ENCODE measurements around the gene MAB21L3. TPM values are rescaled to one million over a fixed set of nuclear protein-coding genes. Genes with fewer than 3 reads are reported as not detected.

The MAB21L3 gene
- total RNA-seq (2021) (2.7 and 4.8 TPM in 2 replicates), Bru-seq, nascent RNA (percentile 54 among the genes with signal in this experiment), BruChase-seq, experiment 1, labeled RNA remaining after a 2-hour chase (percentile 45 among the genes with signal in this experiment), BruChase-seq, experiment 2, labeled RNA remaining after a 6-hour chase (percentile 50 among the genes with signal in this experiment)
- long read RNA-seq, partial matches to known transcripts = 0 of 1 reads
- long read RNA-seq, other reads (novel, unspliced or antisense) = 1 of 1 reads

GRCh38 chr1:116110567-116111523 is at the start of gene MAB21L3:
Gene MAB21L3 (plus strand): TSS chr1:116111399. CDS start chr1:116112616, 1,217 bp downstream.
- H3K4me1 ChIP-seq (ENCODE audit: insufficient read depth, low read length, poor library complexity, severe bottlenecking) = peaks cover 35% of the 10 kb centered on the region
- BruUV-seq (replicated peaks) = no TSS peak
- DNase-seq (ENCODE audit: low spot score) = no peak
- ChIA-PET CTCF (interaction anchor here (0.6 to 1.1 kb wide), 3 partner anchors 28 to 438 kb away, joined by 3 to 4 read pairs (median 4); no protein-coding TSS in a partner anchor), POLR2A (ENCODE audit: low non-redundant PET) (interaction anchor here (0.6 kb wide), 1 partner anchor 25 kb away, joined by 5 read pairs; no protein-coding TSS in a partner anchor)
- H3K9me3 ChIP-seq (ENCODE audit: low read depth, low read length, poor library complexity, severe bottlenecking) = no peaks in the 10 kb centered on the region
- H3K36me3 ChIP-seq (ENCODE audit: insufficient read depth, low read length, poor library complexity, severe bottlenecking) = no peaks in the 10 kb centered on the region
- peak within 1 kb of the TSS; percentile 43 for H3K27ac ChIP-seq (ENCODE audit: low read depth, low read length, poor library complexity, severe bottlenecking)
- intact Hi-C loops (cut with micrococcal nuclease; ENCODE audit: unreplicated experiment) = no loop called here
- H3K4me3 ChIP-seq (ENCODE audit: low read depth, low read length, poor library complexity, severe bottlenecking) = no peak within 1 kb of the TSS
- no peaks in the 10 kb centered on the region for H3K27me3 ChIP-seq (replicated peaks; ENCODE audit: insufficient read depth, low read depth, low read length, poor library complexity)
- TF ChIP-seq EZH2 (IDR thresholded peaks at IDR 0.05; ENCODE audit: borderline replicate concordance, low read depth, low read length, poor library complexity, severe bottlenecking) = no peak
- TF ChIP-seq, protein P1, sequence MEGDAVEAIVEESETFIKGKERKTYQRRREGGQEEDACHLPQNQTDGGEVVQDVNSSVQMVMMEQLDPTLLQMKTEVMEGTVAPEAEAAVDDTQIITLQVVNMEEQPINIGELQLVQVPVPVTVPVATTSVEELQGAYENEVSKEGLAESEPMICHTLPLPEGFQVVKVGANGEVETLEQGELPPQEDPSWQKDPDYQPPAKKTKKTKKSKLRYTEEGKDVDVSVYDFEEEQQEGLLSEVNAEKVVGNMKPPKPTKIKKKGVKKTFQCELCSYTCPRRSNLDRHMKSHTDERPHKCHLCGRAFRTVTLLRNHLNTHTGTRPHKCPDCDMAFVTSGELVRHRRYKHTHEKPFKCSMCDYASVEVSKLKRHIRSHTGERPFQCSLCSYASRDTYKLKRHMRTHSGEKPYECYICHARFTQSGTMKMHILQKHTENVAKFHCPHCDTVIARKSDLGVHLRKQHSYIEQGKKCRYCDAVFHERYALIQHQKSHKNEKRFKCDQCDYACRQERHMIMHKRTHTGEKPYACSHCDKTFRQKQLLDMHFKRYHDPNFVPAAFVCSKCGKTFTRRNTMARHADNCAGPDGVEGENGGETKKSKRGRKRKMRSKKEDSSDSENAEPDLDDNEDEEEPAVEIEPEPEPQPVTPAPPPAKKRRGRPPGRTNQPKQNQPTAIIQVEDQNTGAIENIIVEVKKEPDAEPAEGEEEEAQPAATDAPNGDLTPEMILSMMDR (conservative IDR thresholded peaks at IDR 0.05; ENCODE audit: low read depth, low read length) = no peak

- no peak overlapping the region for H3K27ac ChIP-seq (ENCODE audit: low read depth, low read length, poor library complexity, severe bottlenecking)
- H3K36me3 ChIP-seq (ENCODE audit: insufficient read depth, low read length, poor library complexity, severe bottlenecking) = no peaks in the 10 kb centered on the region
- no peak for TF ChIP-seq EZH2 (IDR thresholded peaks at IDR 0.05; ENCODE audit: borderline replicate concordance, low read depth, low read length, poor library complexity, severe bottlenecking)
- TF ChIP-seq, protein P1 (conservative IDR thresholded peaks at IDR 0.05; ENCODE audit: low read depth, low read length) = no peak
- no peaks in the 10 kb centered on the region for H3K4me1 ChIP-seq (ENCODE audit: insufficient read depth, low read length, poor library complexity, severe bottlenecking)
- no peak for DNase-seq (ENCODE audit: low spot score)
- H3K4me3 ChIP-seq (ENCODE audit: low read depth, low read length, poor library complexity, severe bottlenecking) = no peak overlapping the region
- H3K9me3 ChIP-seq (ENCODE audit: low read depth, low read length, poor library complexity, severe bottlenecking) = no peaks in the 10 kb centered on the region
- POLR2A ChIA-PET (ENCODE audit: low non-redundant PET) = no interaction called here
- intact Hi-C loops (cut with micrococcal nuclease; ENCODE audit: unreplicated experiment) = no loop called here
- BruUV-seq (replicated peaks) = no TSS peak
- CTCF ChIA-PET = no interaction called here
- no peaks in the 10 kb centered on the region for H3K27me3 ChIP-seq (replicated peaks; ENCODE audit: insufficient read depth, low read depth, low read length, poor library complexity)
Measured at GRCh38 chr1:116062201-116062600, 49.0 kb upstream of the MAB21L3 start.

DNA sequence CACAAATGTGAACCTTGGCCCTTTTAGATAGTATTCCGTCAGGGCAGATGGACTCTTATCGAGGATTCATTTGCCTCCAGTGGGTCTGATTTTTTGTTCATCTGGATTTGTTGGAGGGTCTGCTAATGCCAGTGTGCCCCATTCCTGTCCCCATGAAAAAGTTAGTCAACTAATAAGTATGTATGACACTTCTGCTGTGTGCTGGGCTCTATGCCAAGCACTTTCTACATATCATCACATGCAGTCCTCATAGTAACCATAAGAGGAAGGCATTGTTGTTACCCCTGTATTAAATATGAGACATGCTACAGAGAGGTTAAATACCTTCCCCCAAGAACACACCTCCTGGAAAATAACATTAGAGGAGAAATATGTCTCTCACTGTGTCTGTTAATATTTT is 46.6 kb upstream of the MAB21L3 start:
- no peak for TF ChIP-seq EZH2 (IDR thresholded peaks at IDR 0.05; ENCODE audit: borderline replicate concordance, low read depth, low read length, poor library complexity, severe bottlenecking)
- TF ChIP-seq, protein P1 (conservative IDR thresholded peaks at IDR 0.05; ENCODE audit: low read depth, low read length) = no peak
- no peaks in the 10 kb centered on the region for H3K9me3 ChIP-seq (ENCODE audit: low read depth, low read length, poor library complexity, severe bottlenecking)
- no peak overlapping the region for H3K27ac ChIP-seq (ENCODE audit: low read depth, low read length, poor library complexity, severe bottlenecking)
- no peaks in the 10 kb centered on the region for H3K4me1 ChIP-seq (ENCODE audit: insufficient read depth, low read length, poor library complexity, severe bottlenecking)
- no peak overlapping the region for H3K4me3 ChIP-seq (ENCODE audit: low read depth, low read length, poor library complexity, severe bottlenecking)
- CTCF ChIA-PET = no interaction called here
- POLR2A ChIA-PET (ENCODE audit: low non-redundant PET) = no interaction called here
- no TSS peak for BruUV-seq (replicated peaks)
- peak; percentile 39 for DNase-seq (ENCODE audit: low spot score)
- H3K27me3 ChIP-seq (replicated peaks; ENCODE audit: insufficient read depth, low read depth, low read length, poor library complexity) = no peaks in the 10 kb centered on the region
- no peaks in the 10 kb centered on the region for H3K36me3 ChIP-seq (ENCODE audit: insufficient read depth, low read length, poor library complexity, severe bottlenecking)
- intact Hi-C loops (cut with micrococcal nuclease; ENCODE audit: unreplicated experiment) = no loop called here

All from A673 (cell line).